Measurements from ENCODE around the gene CDX1.

Gene CDX1

DNA sequence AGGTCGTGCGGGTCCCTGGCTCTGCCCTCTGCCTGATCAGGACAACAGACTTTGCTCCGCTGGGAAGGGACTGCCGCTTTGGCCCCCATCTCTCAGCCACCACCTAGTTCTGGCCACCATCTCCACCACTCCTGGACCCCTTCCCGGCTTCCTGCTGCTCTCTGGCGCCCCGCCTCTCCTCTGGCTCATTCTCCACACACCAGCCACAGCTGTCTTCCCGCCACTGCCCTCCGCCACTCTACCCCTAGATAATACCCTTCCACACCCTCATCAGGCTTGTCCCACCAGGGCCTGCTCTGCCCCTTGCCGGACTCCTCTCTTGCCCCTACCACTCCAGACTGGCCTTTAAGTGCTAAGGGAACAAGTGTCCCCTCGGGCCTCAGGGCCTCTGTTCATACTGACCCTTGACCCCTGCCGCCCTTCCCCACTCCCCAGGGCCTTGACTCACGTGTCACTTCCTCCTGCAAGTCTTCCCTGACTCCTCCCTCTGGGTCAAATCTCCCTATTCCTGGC is 3.0 kb upstream of the CDX1 start:
- peak; percentile 83 for DNase-seq

DNA sequence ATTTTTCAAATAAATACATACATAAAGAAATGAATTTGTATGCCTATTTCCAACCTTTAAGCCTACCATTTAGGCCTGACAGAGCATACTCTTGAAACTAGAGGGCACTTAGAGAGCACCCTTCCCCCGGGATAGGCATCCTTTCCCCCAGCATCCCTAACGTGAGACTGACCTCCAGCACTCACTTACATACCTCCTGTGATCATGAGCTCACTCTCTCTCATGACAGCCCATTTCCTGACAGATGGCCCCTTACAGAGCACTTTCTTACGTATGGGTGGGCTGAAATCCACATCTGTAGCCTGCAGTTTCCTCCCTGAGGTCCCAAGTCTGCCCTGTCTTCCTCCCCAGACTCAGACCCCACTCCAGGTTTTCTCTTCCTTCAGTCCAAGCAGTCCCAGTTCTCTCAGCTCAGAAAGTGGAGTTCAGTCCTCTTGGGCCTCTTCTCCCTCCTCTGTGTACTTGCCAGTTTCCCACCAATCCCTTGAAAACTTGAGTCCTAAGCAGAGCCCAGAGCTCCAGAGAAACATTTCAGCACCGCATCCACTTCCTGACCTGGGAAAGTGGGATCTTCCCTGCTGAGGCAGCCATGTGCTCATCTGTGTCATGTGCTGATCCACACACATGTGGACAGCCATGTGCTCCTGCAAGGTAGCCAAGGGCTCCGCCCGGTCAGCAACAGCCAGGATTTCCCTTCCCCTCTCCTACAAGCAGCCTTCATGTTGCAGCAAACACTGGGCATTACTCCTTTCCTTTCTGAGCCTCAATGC is 2.2 kb upstream of the CDX1 start:
- DNase-seq: no peak

DNA sequence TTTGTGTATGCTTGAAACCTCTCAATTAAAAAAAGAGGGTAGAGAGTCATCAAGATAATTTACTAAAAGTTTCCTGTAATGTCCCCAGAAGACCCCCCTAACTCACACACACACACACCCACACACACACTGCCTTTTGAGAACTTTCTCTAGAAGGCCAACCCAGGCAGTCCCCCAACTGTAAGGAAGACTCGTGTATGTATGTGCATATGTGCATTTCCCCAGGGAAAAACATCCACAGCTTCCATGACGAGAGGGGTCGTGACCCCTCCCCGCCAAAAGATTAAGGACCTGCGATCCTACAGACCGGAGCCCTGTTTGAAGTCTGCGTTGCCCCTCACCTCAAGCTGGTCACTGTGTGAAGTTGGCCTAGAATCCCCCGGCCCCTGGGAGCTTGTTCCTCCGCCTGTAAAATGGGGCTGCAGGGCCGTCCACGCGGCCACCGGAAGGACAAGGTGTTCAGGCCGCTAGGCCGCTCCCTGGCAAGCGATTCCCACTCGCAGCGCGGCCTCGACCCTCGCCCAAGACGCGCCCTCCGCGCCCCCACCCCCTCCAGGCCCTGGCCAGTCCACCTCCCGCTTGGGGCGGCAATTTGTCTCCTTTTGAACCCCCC is 435 bp upstream of the CDX1 start:
- DNase-seq: no peak

DNA sequence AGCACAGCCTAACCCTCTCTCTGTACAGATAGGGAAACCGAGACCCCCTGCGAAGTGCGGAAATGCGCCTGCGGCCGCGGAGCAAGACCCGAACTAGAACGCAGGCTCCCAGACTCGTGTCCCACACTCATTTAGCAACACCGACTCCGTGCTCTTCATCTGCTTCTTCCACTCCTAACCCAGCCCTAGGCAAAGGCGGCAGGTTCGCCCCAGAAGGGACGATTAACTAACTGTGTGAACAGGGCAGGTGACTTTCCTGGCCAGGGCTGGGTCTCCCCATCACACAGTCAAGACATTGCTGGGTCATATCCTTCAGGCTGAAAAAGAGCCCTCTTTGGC is 903 bp downstream of the CDX1 start:
- DNase-seq: no peak

DNA sequence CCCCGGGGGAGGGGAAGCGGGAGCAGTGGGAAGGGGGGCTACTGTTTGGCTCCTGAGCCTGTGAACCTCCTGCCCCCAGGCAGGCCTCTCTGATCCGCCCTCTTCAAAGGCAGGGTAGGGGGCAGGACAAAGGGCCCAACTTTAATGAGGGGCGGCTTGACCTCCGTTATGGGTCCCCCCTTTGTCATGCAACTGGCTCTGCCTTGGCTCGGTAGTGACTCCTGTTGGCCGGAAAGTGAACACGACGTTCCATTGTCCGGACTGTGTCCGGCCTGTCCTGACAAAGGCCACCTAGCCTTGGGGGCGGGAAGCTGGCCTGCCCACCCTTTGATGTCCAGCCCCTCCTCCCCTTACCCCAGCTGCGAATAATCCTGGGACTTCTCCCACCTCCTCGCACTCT is 1.3 kb downstream of the CDX1 start:
- DNase-seq: no peak

DNA sequence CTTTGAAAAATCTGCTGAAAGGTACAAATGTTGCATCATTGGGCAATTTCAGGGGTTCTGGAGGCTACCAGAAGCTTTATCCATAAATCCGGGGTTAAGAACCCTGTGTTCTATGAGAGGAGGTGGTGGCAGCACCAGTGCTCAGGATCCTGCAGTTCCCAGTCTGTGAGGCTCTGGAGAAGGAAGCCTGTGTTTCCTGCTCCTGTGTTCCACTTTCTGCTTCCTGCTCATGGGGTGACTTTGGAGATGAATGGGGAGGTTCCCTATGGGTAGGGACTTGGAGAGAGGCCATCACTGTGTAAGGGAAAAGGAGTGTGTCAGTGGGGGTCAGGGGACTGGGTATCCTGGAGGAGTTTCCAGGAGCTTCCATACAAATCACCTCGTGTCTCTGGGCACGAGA is 2.3 kb downstream of the CDX1 start:
- DNase-seq: no peak

DNA sequence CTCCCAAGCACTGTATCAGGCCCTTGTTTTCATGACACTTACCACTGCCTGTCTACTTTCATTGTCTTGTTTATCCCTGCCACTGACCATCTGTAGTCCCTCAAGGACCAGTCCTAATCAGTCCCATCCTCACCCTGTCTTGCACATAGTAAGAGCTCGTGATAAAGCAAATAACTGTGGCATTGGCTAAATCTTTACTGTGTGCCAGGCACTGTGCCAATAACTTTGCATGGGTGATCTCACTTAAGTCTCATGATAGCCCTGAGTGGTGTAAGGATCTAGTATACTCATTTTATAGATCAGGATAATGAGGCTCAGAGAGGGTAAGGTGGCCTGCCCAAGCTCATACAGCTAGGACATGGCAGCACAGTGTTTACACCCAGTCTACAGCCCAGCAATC is 5.6 kb downstream of the CDX1 start:
- no peak for DNase-seq

DNA sequence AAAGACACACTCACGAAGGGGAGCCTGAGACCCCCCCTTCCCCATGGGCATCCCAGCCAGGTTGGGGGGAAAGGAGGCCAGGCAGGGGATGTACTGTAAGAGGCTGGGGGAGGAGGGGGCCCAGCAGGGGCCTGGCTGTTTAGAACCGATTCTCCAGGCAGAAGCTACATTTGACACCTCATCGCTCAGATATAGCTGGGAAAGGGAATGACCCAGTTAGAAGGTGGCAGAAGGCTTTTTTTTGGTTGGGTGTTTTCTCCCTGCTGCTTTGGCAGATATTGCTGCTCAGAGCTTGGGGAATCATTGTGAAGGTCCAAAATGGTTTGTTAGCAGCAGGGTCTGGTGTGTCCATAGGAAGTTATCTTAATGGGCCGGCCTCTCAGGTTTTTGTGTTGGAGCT is 6.0 kb downstream of the CDX1 start:
- DNase-seq: no peak

DNA sequence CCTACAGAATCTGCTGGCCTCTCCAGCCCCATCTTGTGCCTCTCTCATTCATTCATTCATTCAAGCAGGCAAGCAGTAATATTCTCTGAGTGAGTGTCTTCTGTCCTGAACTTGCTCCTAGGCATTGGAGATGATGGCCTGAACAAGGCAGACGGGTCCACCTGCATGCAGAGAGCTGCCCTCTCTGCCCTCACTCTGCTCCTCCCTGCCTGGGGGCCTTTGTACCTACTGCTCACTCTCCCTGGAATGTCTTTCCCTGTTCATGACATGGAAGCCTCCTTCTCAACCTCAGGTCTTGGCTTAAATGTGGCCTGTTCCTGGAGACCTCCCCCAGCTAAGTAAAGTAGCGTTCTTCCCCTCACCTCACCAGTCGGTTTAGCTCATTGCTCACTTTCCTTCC is 6.6 kb downstream of the CDX1 start:
- no peak for DNase-seq

DNA sequence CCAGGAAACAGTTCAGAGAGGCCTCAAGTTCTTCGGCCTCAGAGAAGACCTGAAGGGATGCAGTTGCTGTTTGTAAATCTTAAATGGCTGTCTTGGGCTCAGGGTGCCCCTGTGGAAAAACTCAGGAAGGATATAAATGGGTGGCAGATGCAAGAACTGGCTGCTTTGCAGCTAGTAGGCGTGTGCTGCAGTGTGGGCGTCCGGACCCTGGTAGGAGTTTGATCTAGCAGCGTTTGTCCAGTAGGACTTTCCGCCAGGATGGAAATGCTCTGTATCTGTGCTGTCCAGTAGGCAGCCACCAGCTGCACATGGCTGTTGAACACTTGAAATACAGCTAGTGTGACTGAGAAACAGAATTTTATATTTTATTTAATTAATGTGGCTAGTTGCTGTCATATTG is 7.7 kb downstream of the CDX1 start:
- no peak for DNase-seq

DNA sequence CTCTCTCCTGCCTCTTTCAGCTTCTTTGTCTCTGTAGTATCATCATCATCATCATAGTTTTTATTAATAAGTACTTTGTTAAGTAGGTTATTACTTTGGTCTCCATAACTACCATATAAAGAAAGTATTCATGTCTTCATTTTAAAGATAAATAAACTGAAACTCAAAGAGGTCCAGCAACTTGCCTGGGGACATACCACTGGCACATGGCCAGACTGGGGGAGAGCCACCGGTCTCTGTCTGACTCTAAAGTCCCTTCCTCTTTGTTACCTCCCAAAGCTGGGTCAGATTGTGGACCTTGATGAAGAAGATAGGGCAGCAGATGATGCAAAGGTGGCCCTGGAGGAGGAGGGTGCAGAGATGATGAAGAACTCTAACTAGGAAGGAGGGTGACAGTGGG is 8.5 kb downstream of the CDX1 start:
- DNase-seq: no peak

DNA sequence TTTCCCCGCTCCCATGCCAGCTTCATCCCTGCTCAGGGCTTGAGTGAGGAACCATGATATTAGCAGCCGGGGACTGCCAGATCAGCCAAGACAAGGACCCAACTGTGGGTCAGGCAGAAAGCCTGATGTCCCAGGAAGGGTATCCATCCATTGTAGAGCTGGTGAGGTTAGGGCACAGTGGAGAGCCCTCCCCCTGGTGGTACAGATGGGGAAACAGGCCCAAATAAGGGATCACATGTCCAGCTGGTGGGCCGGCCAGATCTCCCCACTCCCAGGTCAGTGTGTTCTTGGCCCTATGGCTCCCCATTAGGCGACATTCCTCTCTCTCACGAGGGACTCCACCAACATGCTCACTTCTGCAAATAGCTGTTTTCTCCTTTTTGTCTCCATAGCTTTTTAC is 9.0 kb downstream of the CDX1 start:
- peak; percentile 81 for DNase-seq

DNA sequence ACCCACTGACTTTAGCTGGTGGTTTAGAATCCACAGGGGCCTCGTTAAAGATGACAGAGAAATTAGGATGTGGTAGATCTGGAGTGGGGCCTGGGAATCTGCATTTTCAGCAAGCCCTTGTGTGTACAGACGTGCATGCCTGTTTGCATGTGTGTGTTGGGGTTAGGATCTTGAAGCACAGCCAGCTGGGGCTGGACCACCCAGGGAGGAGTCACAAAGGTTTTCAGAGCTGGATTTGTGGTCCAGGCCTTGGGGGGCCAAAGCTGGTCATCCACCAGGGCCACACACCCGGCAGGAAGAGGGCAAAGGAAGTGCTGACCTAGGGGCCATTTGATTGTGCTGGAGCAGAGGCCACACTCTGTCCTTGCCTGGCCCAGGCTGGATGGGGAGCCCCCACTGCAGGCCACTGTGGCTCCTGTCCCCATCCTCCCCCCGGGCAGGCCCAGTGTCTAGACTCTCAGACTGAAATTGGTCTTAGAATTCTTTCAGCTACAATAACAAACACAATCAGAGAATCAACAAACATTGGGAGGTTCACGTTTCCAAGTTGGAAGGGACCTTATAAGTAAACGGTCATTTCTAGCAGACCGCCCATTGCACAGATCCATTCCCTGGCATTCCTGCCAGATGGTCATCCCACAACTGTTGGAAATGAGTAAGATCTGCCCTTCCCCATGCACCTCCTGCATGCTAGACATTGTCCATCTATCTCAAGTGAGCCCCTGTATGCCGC is 10.3 kb downstream of the CDX1 start:
- no peak for DNase-seq

DNA sequence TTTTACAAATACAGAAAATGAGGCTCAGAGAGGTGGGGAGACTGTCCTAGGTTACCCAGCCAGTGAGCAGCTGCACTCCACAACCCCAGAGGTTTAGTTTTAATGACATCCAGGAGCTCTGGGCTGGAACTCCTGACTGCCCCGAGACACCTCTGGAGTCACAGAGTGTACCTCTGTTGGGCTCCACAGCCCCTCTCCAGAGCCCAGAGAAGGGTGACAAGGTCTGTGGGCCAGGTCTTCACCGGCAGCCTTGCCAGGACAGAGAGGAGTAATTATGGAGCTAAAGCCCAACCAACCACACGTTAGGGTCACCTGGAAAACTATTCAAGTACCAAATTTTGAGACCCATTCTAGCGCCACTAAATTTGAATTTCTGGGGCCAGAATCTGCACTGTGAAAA is 11.1 kb downstream of the CDX1 start:
- no peak for DNase-seq

DNA sequence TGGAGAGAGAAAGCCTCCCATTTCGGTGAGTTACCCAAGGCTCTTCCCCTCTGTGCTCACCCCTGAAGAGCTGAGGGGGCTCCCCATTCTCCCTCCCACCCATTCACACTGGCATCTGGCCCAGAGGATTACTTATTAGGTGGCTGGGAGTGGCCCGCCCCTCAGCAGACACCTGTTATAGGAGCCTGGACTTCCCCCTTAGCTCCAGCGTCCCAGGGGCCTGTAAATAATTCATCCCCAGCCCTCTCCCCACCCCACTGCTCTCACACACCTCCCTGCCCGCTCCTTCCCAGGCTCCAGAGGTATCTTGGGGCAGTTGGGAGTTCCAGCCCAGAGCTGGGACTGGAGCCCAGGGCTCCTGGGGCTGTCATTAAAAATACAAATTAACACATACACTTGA is 11.7 kb downstream of the CDX1 start:
- DNase-seq: no peak

DNA sequence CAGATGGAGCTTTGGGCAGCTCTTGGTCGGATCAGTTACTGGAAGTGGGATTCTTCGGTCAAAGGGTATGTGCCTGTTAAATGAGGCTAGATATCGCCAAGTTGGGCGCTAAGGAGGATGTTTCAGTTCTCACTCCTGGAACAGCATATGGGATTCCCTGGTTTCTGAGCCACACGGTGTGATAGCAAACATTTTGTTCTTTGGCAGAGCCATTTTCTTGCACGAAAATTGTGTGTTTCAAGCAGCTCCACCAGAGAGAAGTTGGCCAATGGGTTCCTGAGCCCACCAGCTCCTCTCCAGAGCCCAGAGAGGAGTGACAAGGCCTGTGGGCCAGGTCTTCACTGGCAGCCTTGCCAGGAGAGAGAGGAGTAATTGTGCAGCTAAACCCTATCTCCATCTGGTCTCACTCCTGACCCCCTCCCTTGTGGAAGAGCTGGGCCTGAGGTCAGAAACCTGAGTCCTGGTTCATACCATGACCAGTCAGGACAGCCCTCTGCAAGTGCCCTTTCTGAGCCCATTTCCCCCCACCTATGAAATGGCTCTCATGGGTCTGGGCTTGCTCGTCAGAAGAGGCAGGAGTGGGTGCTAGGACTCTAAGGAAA is 12.5 kb downstream of the CDX1 start:
- no peak for DNase-seq

DNA sequence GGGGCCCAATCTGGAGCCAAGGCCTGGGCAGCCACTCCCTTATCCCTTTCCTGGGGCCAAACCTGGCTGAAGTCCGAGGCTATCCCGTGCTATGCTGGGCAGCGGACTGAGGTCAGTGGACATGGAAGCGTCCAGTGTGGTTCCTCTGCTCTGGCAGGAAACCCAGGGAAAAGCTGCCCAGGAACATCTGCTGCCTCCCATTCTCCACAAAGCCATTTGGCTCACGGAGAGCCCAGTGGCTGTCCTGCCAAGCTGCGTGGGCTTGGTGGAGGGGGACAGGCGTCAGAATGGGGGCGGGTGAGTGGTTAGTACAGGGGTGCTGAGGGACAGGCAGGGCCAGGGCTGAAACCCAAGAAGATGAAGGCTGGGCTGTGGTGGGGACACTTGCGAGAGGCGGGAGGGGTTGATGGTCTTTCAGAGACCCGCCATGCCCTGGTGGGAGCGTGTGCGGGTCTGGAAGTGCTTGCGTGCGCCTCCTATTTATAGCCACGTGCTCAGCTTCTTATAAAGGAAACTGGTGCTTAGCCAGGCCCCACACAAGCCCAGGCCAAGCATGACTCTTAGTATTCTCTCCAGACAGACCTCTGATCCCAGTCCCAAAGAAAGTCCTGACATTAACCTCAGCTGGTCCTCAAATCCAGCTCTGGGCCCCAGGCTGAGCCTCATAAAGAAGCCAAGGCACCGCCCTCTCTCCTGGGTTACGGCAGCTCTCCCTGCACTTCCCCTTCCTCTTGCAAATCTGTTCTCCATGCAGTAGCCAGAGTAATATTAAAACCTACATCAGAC is 13.9 kb downstream of the CDX1 start:
- no peak for DNase-seq

DNA sequence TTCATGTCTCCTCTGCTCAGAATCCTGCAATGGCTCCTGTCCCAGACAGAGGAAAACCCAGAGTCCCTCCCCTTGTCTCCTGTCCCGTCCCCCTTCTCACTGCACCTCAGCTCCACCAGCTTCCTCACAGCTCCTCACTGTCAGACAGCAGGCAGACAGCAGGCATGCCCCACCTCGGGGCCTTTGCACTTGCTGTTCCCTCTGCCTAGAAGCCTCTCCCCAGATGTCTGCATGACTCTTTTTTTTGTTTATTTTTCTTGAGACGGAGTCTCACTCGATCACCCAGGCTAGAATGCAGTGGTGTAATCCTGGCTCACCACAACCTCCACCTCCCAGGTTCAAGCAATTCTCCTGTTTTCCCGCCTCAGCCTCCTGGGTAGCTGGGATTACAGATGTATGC is 14.4 kb downstream of the CDX1 start:
- no peak for DNase-seq

DNA sequence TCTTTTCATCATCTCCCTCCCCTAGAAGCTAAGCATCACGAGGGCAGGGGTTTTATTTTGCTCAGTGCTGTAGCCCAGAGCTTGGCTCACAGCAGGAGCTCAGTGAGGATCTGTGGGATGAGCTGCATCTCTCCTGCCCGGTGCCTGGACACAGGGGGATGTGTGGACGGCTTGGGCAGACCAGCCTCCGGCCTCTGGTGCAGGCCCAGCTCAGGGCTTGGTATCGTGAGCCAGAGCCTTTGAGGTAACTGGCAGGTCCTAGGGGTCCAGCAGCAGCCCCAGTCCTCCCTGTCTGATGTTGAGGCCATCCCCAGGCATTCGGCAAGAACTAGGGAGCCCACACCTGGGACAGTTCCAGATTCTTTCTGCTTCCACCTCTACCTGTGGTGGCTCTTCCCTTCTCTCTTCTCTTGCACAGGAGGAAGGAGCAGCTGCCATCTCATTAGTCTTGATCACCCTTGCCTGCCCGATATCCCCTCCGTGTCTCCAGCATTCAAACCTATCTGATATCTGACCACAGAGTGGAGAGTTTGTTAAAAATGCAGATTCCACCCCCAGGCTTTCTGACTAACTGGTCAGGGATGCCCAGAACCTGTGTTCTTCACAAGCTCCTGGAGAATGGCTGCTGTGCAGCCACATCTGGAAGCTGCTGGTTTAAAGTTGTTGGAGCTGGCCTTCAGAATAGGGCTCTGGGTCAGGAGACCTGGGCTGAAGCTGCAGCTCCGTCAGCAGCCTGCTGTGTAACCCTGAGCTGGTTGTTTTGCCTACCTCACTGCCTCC is 15.4 kb downstream of the CDX1 start:
- no peak for DNase-seq

DNA sequence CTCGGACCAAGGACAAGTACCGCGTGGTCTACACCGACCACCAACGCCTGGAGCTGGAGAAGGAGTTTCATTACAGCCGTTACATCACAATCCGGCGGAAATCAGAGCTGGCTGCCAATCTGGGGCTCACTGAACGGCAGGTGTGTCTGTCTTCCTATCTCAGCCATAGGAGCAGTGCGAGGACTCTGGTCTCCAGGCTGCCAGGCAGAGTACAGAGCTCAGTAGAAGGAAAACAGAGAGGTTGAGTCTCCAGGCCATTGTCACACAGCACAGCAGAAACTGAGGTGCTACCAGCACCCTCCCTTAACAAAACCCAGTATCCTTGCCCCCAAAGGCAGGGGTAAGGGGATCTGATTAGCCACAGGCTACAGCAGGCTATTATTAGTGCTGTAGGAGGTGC is 16.2 kb downstream of the CDX1 start:
- DNase-seq: no peak

DNA sequence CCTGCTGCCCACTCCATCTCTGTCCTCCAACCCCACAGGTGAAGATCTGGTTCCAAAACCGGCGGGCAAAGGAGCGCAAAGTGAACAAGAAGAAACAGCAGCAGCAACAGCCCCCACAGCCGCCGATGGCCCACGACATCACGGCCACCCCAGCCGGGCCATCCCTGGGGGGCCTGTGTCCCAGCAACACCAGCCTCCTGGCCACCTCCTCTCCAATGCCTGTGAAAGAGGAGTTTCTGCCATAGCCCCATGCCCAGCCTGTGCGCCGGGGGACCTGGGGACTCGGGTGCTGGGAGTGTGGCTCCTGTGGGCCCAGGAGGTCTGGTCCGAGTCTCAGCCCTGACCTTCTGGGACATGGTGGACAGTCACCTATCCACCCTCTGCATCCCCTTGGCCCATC is 16.9 kb downstream of the CDX1 start:
- no peak for DNase-seq

DNA sequence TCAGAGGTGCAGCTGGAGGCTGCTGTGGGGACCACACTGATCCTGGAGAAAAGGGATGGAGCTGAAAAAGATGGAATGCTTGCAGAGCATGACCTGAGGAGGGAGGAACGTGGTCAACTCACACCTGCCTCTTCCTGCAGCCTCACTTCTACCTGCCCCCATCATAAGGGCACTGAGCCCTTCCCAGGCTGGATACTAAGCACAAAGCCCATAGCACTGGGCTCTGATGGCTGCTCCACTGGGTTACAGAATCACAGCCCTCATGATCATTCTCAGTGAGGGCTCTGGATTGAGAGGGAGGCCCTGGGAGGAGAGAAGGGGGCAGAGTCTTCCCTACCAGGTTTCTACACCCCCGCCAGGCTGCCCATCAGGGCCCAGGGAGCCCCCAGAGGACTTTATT is 17.4 kb downstream of the CDX1 start:
- no peak for DNase-seq
